GM12878 (cell line): ENCODE measurements around the gene LST1. TPM values are rescaled to one million over a fixed set of nuclear protein-coding genes. Genes with fewer than 3 reads are reported as not detected.

ENCODE experiments used
- ATAC-seq: fragments of 200-7000 bp; cut with Tn5 transposase; 3 replicates; pipeline ENCODE4 v1.9.1; 2020; ENCODE audit warnings: mild to moderate bottlenecking, moderate library complexity
- BruUV-seq: library from RNA; stranded (reverse); fragments of 400-500 nt; replicated peaks from 2 replicates; lab custom pipeline; 2021; lab: Mats Ljungman, UMichigan
- CTCF ChIA-PET: fragments of 300-600 bp; sonication (Branson Sonifier 250); formaldehyde crosslinking; extraction: SDS; loops from one replicate; lab custom pipeline; 2021; ENCODE audit warnings: inconsistent platforms; lab: Yijun Ruan, JAX
- POLR2A ChIA-PET: fragments of 350-600 bp; formaldehyde crosslinking; extraction: SDS; loops from one replicate; lab custom pipeline; 2021; ENCODE audit warnings: inconsistent platforms; lab: Charles Lee
- RAD21 ChIA-PET: fragments of 300-600 bp; sonication (Branson Sonifier 250); formaldehyde crosslinking; loops from one replicate; lab custom pipeline; 2023; ENCODE audit warnings: antibody characterized with exemption; ENCODE audit not compliant: unreplicated experiment; lab: Charles Lee
- SMC1A ChIA-PET: fragments of 300-600 bp; sonication (Branson Sonifier 250); formaldehyde crosslinking; loops from one replicate; lab custom pipeline; 2023; ENCODE audit not compliant: unreplicated experiment, uncharacterized antibody; lab: Charles Lee
- DNase-seq: peaks from one replicate; pipeline ENCODE4 v3.0.0-alpha.2; 2011; ENCODE audit warnings: low read depth, low spot score
- FAIRE-seq: peaks from 3 replicates; lab custom pipeline; 2011; peaks lifted over from hg19 to GRCh38; lab: Jason Lieb, UNC
- H2AFZ ChIP-seq: 2 replicates; pipeline ENCODE4 v1.6.0; 2011; ENCODE audit warnings: low read depth, low read length, control low read depth; ENCODE audit not compliant: control insufficient read depth
- H3K27ac ChIP-seq: 2 replicates; pipeline ENCODE4 v1.5.1; 2011; ENCODE audit warnings: control low read depth; ENCODE audit not compliant: control insufficient read depth, insufficient read depth
- H3K27me3 ChIP-seq, 2 experiments: replicated peaks in 1 of 2; 2 replicates each; pipeline versions ENCODE4 v1.6.0 to v1.6.1; 2011; ENCODE audit warnings: low read length in 1 of 2; ENCODE audit not compliant: control insufficient read depth in 2 of 2, insufficient read depth in 2 of 2
- H3K36me3 ChIP-seq, 2 experiments: 2 replicates each; pipeline ENCODE4 v1.5.1; 2011; ENCODE audit warnings: low read length in 1 of 2; ENCODE audit not compliant: control insufficient read depth in 2 of 2, insufficient read depth in 2 of 2
- H3K4me1 ChIP-seq: 2 replicates; pipeline ENCODE4 v1.6.1; 2011; ENCODE audit warnings: mild to moderate bottlenecking, low read length, moderate library complexity, mixed read lengths; ENCODE audit not compliant: control insufficient read depth, insufficient read depth
- H3K4me2 ChIP-seq: 2 replicates; pipeline ENCODE4 v1.6.0; 2011; ENCODE audit warnings: control low read depth; ENCODE audit not compliant: control insufficient read depth, insufficient read depth
- H3K4me3 ChIP-seq: fragments of 200-600 bp; sonication (generic); 2 replicates; pipeline ENCODE4 v1.5.1; 2016
- H3K79me2 ChIP-seq: 2 replicates; pipeline ENCODE4 v1.6.0; 2011; ENCODE audit warnings: low read length; ENCODE audit not compliant: control insufficient read depth, insufficient read depth
- H3K9ac ChIP-seq: 2 replicates; pipeline ENCODE4 v1.8.0; 2011; ENCODE audit warnings: low read length, control low read depth, mixed read lengths; ENCODE audit not compliant: control insufficient read depth, insufficient read depth
- H3K9me3 ChIP-seq: replicated peaks from 3 replicates; pipeline ENCODE4 v1.5.1; 2011; ENCODE audit warnings: mild to moderate bottlenecking, low read length; ENCODE audit not compliant: control insufficient read depth, insufficient read depth
- H4K20me1 ChIP-seq: 2 replicates; pipeline ENCODE4 v1.6.0; 2011; ENCODE audit not compliant: control insufficient read depth, insufficient read depth
- BHLHE40 ChIP-seq, 2 experiments: fragments of 450-650 bp in 1 of 2; IDR thresholded peaks; 2 replicates each; pipeline ENCODE4 v1.6.1; 2011 to 2017; ENCODE audit warnings: low read depth in 2 of 2, borderline replicate concordance in 1 of 2, improper control_type of control experiment in 1 of 2, low read length in 1 of 2, mild to moderate bottlenecking in 1 of 2
- CREB1 ChIP-seq: IDR thresholded peaks from 2 replicates; pipeline ENCODE4 v1.6.1; 2012; ENCODE audit warnings: low read depth, mild to moderate bottlenecking, inconsistent platforms
- ETV6 ChIP-seq, 2 experiments: fragments of 450-650 bp in 1 of 2; IDR thresholded peaks in 1 of 2; conservative IDR thresholded peaks in 1 of 2; 2 replicates each; pipeline ENCODE4 v1.6.1; 2014; ENCODE audit warnings: antibody characterized with exemption in 1 of 2, borderline replicate concordance in 1 of 2, low read depth in 1 of 2, mild to moderate bottlenecking in 1 of 2, moderate library complexity in 1 of 2
- HDAC6 ChIP-seq: fragments of 200-600 bp; sonication (generic); IDR thresholded peaks from one replicate; pipeline ENCODE4 v1.8.0; 2017; ENCODE audit warnings: antibody characterized with exemption; ENCODE audit not compliant: unreplicated experiment
- HDGF ChIP-seq: fragments of 450-650 bp; IDR thresholded peaks from 2 replicates; pipeline ENCODE4 v1.6.1; 2016; ENCODE audit warnings: antibody characterized with exemption
- PAX8 ChIP-seq: fragments of 450-650 bp; IDR thresholded peaks from 2 replicates; pipeline ENCODE4 v1.6.1; 2017; ENCODE audit warnings: mild to moderate bottlenecking, moderate library complexity
- PML ChIP-seq: IDR thresholded peaks from 2 replicates; pipeline ENCODE4 v1.6.1; 2012; ENCODE audit warnings: low read length, inconsistent platforms
- POLR2AphosphoS5 ChIP-seq: IDR thresholded peaks from 2 replicates; pipeline ENCODE4 v1.6.1; 2011; ENCODE audit warnings: mild to moderate bottlenecking, low read length, inconsistent platforms
- RAD51 ChIP-seq: fragments of 450-650 bp; IDR thresholded peaks from 2 replicates; pipeline ENCODE4 v1.6.1; 2016; ENCODE audit warnings: moderate library complexity, mild to moderate bottlenecking, inconsistent platforms
- SIX5 ChIP-seq: IDR thresholded peaks from 2 replicates; pipeline ENCODE4 v1.6.1; 2011; ENCODE audit warnings: mild to moderate bottlenecking, low read depth, low read length, moderate library complexity; ENCODE audit not compliant: severe bottlenecking
- SMAD1 ChIP-seq: fragments of 450-650 bp; IDR thresholded peaks from 2 replicates; pipeline ENCODE4 v1.6.1; 2018; ENCODE audit warnings: mild to moderate bottlenecking, low read depth; ENCODE audit not compliant: partially characterized antibody
- SREBF1 ChIP-seq: IDR thresholded peaks from 2 replicates; pipeline ENCODE4 v1.6.1; 2012; ENCODE audit warnings: mild to moderate bottlenecking, low read length
- TCF3 ChIP-seq: IDR thresholded peaks from 2 replicates; pipeline ENCODE4 v1.6.1; 2012; ENCODE audit warnings: low read depth, mild to moderate bottlenecking, low read length, borderline replicate concordance; ENCODE audit not compliant: insufficient read depth
- ZBTB4 ChIP-seq: fragments of 450-650 bp; formaldehyde crosslinking; IDR thresholded peaks from 2 replicates; pipeline ENCODE4 v1.4.0; 2022; ENCODE audit warnings: mild to moderate bottlenecking, moderate library complexity
- ZNF384 ChIP-seq: IDR thresholded peaks from 2 replicates; pipeline ENCODE4 v1.6.1; 2012; ENCODE audit warnings: low read depth, mild to moderate bottlenecking, low read length, improper control_type of control experiment, borderline replicate concordance
- ZSCAN29 ChIP-seq: fragments of 450-650 bp; IDR thresholded peaks from 2 replicates; pipeline ENCODE4 v1.6.1; 2017; ENCODE audit warnings: mild to moderate bottlenecking, moderate library complexity
- WGBS: methylation state at CpG from one replicate; pipeline ENCODE4 v1.1.6; 2016; ENCODE audit warnings: low lambda C conversion rate; ENCODE audit not compliant: insufficient replicate concordance, insufficient coverage; ENCODE audit errors: missing lambda C conversion rate; 5-methylcytosine and 5-hydroxymethylcytosine counted together
- in situ Hi-C: fragments of 300-500 bp; cut with MboI; formaldehyde crosslinking; loops from 9 replicates; pipeline ENCODE4 v1.14.3; 2018; ENCODE audit warnings: mixed read lengths
- intact Hi-C: fragments of 100-400 bp; cut with micrococcal nuclease; formaldehyde crosslinking; loops from one replicate; pipeline ENCODE4 v1.14.2; 2022; ENCODE audit not compliant: unreplicated experiment
- polyA plus RNA-seq, 11 experiments: library from polyadenylated mRNA; depleted of rRNA in 4 of 11; unstranded in 6 of 11; stranded (reverse) in 5 of 11; fragments of >200 nt; fragmentation: Nextera tagmentation in 4 of 11; fragmentation: Illumina TruSeq in 1 of 11; extraction: Ambion mirVana in 4 of 11; extraction: Trizol in 1 of 11; gene quantifications; 1 replicate in 1 of 11; 2 replicates in 10 of 11; pipeline versions ENCODE4 v1.2.1 to v1.2.3, GENCODE V29; 2011 to 2016; ENCODE audit warnings: inconsistent platforms in 2 of 11, missing spikeins in 2 of 11, low read depth in 1 of 11
- total RNA-seq, 4 experiments: library from RNA; depleted of rRNA in 3 of 4; stranded (reverse); fragments of >200 nt in 3 of 4; fragmentation: Illumina TruSeq in 1 of 4; extraction: Trizol in 1 of 4; gene quantifications; 2 replicates each; pipeline versions ENCODE4 v1.2.1 to v1.2.3, GENCODE V29; 2013 to 2021

LST1 gene
- total and polyA plus RNA-seq, 10 of the 15 experiments (the other 5 are each of a cell fraction or from before 2014, with no cell fraction given), result 4.1 to 35.5 (median 16.4) TPM

- ChIA-PET CTCF (no interaction called here), SMC1A (no interaction called here), RAD21 (no interaction called here), POLR2A (interaction anchor here (0.7 kb wide), 1 partner anchor 70 kb away, joined by 5 read pairs; no protein-coding TSS in a partner anchor)
- in situ Hi-C loops, result no loop called here
- Histone ChIP-seq H2AFZ (no peak overlapping the region), H3K4me2 (no peak overlapping the region), H3K27me3 (no peaks in the 10 kb centered on the region), H3K9me3 (no peaks in the 10 kb centered on the region), H3K4me3 (no peak overlapping the region), H3K79me2 (no peaks in the 10 kb centered on the region; the same call in 1 of the 2 replicates), H4K20me1 (no peaks in the 10 kb centered on the region), H3K4me1 (no peaks in the 10 kb centered on the region), H3K27ac (no peak overlapping the region), H3K36me3 (peaks cover 50 to 65% of the 10 kb centered on the region in 2 experiments), H3K9ac (no peak overlapping the region)
- WGBS, result 98% methylated on average over 16 of the region's 16 CpGs
- no peak for DNase-seq
- no peak; the same call in 2 of the 3 replicates for ATAC-seq
- no peak for TF ChIP-seq HDGF
- no peak for TF ChIP-seq SREBF1
- TF ChIP-seq ZBTB4, result no peak
- TF ChIP-seq ETV6 (conservative IDR thresholded peaks at IDR 0.05 in 1 of 2, IDR thresholded peaks at IDR 0.05 in 1 of 2; ENCODE audit: borderline replicate concordance in 1 of 2, low read depth in 1 of 2), result no peak
- no peak for TF ChIP-seq SIX5
- TF ChIP-seq SMAD1, result no peak
- TF ChIP-seq ZSCAN29, result no peak
- no peak for TF ChIP-seq CREB1
- no peak for TF ChIP-seq ZNF384
- no peak for TF ChIP-seq TCF3
- no peak for TF ChIP-seq BHLHE40 (IDR thresholded peaks at IDR 0.05; ENCODE audit: borderline replicate concordance in 1 of 2, low read depth in 2 of 2, low read length in 1 of 2)
- TF ChIP-seq PAX8, result no peak
- no peak for TF ChIP-seq RAD51
- TF ChIP-seq PML, result no peak
- TF ChIP-seq HDAC6, result no peak
- no peak for TF ChIP-seq POLR2AphosphoS5
- intact Hi-C loops, result no loop called here
- BruUV-seq, result TSS peak; percentile 11
- FAIRE-seq, result no peak
Measured at GRCh38 chr6:31631209-31631608, 45.1 kb downstream of the LST1 start.
